ENCODE measurements around the gene ADAMTS16.
"Not testable (repeated sequence)": the region's sequence is repeated elsewhere in the genome, so short reads cannot be mapped to it uniquely, and the experiment has no call there.

Gene ADAMTS16

GRCh38 chr5:5132234-5132633 lies 7.9 kb upstream of the ADAMTS16 start:
- Histone ChIP-seq H3K27ac (no peak overlapping the region), H3K36me3 (no peaks in the 10 kb centered on the region), H3K9me3 (ENCODE audit: severe bottlenecking) (peaks cover 20% of the 10 kb centered on the region), H3K27me3 (ENCODE audit: insufficient read depth, low read depth, severe bottlenecking) (peaks cover 98% of the 10 kb centered on the region), H3K4me3 (ENCODE audit: low read depth, low read length) (no peak overlapping the region)
- no peak for TF ChIP-seq CTCF (IDR thresholded peaks at IDR 0.05; ENCODE audit: low read depth, low read length)
- no peak for DNase-seq

GRCh38 chr5:5132693-5133295 lies 7.3 kb upstream of the ADAMTS16 start:
- no peak overlapping the region for H3K27ac ChIP-seq
- TF ChIP-seq CTCF (IDR thresholded peaks at IDR 0.05; ENCODE audit: low read depth, low read length): no peak
- H3K4me3 ChIP-seq (ENCODE audit: low read depth, low read length): no peak overlapping the region
- no peak for DNase-seq
- peaks cover 94% of the 10 kb centered on the region for H3K27me3 ChIP-seq (ENCODE audit: insufficient read depth, low read depth, severe bottlenecking)
- peaks cover 20% of the 10 kb centered on the region for H3K9me3 ChIP-seq (ENCODE audit: severe bottlenecking)
- no peaks in the 10 kb centered on the region for H3K36me3 ChIP-seq

GRCh38 chr5:5134107-5134506 lies 6.0 kb upstream of the ADAMTS16 start:
- Histone ChIP-seq H3K27ac (no peak overlapping the region), H3K9me3 (ENCODE audit: severe bottlenecking) (peaks cover 20% of the 10 kb centered on the region), H3K4me3 (ENCODE audit: low read depth, low read length) (no peak overlapping the region), H3K36me3 (no peaks in the 10 kb centered on the region), H3K27me3 (ENCODE audit: insufficient read depth, low read depth, severe bottlenecking) (peaks cover 89% of the 10 kb centered on the region)
- no peak for TF ChIP-seq CTCF (IDR thresholded peaks at IDR 0.05; ENCODE audit: low read depth, low read length)
- DNase-seq: no peak

- no peak for TF ChIP-seq CTCF (IDR thresholded peaks at IDR 0.05; ENCODE audit: low read depth, low read length)
Measured at GRCh38 chr5:5135957-5136676, 4.0 kb upstream of the ADAMTS16 start.

GRCh38 chr5:5137851-5138250 lies 2.3 kb upstream of the ADAMTS16 start:
- not testable (repeated sequence) for H3K36me3 ChIP-seq; DNase-seq; H3K4me3 ChIP-seq (ENCODE audit: low read depth, low read length); H3K27ac ChIP-seq
- H3K27me3 ChIP-seq (ENCODE audit: insufficient read depth, low read depth, severe bottlenecking): peaks cover 84% of the 10 kb centered on the region
- H3K9me3 ChIP-seq (ENCODE audit: severe bottlenecking): peaks cover 16% of the 10 kb centered on the region

More at GRCh38 chr5:5135957-5136676, 4.0 kb upstream of the ADAMTS16 start:
- H3K4me3 ChIP-seq (ENCODE audit: low read depth, low read length): no peak overlapping the region
- peaks cover 88% of the 10 kb centered on the region for H3K27me3 ChIP-seq (ENCODE audit: insufficient read depth, low read depth, severe bottlenecking)
- DNase-seq: no peak
- H3K9me3 ChIP-seq (ENCODE audit: severe bottlenecking): peaks cover 20% of the 10 kb centered on the region
- no peaks in the 10 kb centered on the region for H3K36me3 ChIP-seq
- H3K27ac ChIP-seq: no peak overlapping the region

GRCh38 chr5:5139336-5139776 lies 774 bp upstream of the ADAMTS16 start:
- no peak overlapping the region for H3K4me3 ChIP-seq (ENCODE audit: low read depth, low read length)
- DNase-seq: no peak
- H3K27ac ChIP-seq: no peak overlapping the region

More at GRCh38 chr5:5139336-5139776, 774 bp upstream of the ADAMTS16 start:
- Histone ChIP-seq H3K36me3 (no peaks in the 10 kb centered on the region), H3K27me3 (ENCODE audit: insufficient read depth, low read depth, severe bottlenecking) (peaks cover 78% of the 10 kb centered on the region), H3K9me3 (ENCODE audit: severe bottlenecking) (peaks cover 6% of the 10 kb centered on the region)
- TF ChIP-seq CTCF (IDR thresholded peaks at IDR 0.05; ENCODE audit: low read depth, low read length): no peak
